HG03520 (cell line): ENCODE data around the gene MAGEF1.

Experiments
- ATAC-seq: cut with Tn5 transposase; IDR thresholded peaks from one replicate; pipeline ENCODE4 v1.9.1; 2021; ENCODE audit warnings: mild to moderate bottlenecking, moderate library complexity; ENCODE audit not compliant: unreplicated experiment

Gene MAGEF1

GRCh38 chr3:184725176-184725719, 13.4 kb upstream of the MAGEF1 start:
- no peak for ATAC-seq

DNA sequence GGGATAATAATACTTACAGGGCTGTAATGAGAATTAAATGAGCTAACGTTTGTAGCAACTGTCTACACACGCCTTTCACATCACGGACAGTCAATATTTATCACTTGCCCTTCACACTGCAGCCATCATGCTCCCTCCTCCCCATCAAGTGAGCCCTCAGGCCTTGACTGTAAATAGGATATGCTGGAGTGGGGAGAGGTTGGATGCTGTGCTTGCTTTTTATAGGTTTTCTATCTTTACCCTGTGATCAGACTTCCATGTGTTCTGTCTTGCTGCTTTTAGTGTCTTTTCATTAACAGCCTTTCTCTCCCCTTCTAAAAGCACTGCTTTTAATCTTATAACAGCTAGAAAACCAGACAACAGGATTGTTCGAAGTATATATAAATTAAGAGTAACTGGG, 12.8 kb upstream of the MAGEF1 start:
- no peak for ATAC-seq

DNA sequence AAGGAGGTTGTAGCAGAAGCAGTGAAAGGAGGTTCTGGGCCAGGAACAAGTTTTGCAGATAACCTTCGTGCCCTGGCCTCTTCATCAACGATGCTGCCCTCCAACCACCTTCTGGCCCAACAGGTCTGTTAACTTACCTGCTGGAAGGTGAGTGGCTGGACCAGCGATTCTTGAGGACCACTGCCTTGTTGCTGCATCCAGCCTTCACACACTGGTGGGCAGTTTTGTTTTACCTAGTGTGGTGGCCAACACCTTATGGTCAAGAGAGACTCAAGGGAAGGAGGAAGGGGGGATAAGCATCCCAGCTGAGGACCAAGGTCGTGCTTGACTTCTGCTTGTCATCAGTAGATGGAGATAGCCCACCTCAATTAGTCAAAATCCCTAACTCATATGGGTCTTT, 7.8 kb upstream of the MAGEF1 start:
- no peak for ATAC-seq

DNA sequence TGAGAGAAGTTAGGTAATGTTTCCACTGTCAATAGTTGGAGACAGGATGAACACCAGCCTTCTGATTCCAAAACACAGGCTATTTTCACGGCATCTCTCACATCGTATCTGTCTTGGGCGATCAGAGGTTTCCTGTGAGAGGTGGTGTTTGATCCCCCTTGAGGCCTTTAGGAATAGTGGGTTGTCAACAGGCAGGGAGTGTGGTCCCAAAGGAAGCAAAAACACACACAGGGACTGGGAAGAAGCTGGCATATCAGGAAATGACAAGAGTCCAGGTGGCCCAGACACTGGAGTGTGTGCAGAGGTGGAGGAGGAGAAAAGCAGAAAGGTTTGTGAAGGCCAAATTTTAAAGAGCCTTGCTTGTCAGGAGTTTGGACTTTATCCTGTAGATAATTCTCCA, 6.6 kb upstream of the MAGEF1 start:
- ATAC-seq: no peak

DNA sequence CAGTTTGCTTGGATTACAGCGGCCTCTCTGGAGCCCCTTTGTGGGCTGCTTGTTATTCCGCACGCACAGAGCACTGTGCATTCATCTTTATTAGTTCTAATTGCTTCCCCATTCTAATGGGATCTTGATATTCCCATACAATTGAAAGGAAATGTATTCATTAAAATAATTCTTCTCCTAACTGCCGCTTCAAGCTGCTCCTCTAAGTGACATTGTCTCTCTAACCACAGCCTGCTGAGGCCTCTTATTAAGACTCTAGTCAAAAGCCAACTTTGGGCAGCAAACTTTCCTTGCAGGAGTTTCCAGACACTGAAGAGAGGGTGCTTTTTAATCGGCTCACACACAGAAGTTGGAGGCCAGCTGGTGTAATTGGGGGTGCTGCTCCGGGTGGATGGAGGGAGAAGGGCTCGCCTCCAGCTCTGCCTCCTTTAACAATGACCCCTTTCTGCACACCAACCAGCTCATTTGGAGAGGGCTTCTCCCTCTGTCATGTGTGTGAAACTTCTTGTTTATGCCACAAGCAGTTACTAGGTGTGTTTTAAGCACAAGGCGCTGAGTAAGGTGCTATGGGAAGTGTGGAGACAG, 5.6 kb upstream of the MAGEF1 start:
- ATAC-seq: no peak

DNA sequence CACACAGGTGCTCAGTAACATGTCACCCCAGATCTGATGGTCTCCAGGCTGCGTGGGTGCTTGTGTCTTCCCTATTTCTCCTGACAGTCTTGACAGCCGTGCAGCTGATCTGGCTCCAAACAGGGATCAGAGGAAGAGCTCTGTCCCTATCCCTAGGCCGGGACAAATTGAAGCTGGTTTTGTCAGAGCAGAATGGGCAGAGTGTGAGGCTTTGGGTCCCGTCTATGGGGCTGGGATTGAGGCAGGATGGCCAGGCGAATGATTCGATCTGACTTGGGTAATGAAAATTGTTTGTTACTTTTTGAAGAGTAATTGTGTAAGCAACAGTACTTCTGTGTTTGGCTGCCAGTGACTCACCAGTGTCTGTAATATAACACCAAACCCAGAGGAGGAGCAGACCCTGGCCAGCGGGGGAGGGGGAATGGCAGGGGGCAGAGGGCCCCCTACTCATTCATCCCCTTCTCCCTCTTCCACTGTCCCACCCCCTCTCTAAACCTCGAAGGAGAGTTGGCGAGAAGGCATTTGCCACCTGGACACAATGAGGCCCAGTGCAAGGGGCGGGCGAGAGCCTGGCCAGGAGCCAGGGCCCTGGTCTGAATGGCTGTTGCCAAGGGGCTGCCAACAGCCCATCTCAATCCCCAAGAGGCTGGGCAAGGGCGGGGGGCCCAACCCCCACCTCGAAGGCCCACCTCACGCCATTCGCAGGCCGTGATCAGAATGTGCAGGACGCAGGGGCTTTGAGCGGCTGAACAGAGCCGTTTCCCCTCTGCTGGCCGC, 4.9 kb upstream of the MAGEF1 start:
- ATAC-seq: no peak

GRCh38 chr3:184715943-184716621, 4.2 kb upstream of the MAGEF1 start:
- no peak for ATAC-seq

DNA sequence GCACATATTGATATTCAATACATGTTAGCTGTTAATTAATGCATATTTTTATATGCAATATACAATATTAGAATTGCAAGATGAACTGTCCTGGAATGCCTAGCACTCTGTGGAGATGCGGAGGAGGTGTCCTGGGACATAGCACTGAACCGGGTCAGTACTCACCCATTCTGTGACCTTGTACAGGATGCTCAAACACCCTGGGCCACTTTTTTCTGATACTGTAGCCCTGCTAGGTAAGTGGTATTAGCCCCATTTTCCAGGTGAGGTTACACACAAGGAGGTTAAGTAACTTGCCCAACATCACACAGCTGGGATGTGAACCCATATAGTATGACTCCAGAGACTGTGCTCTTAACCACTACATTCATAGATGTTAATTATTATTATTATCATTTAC, 1.7 kb upstream of the MAGEF1 start:
- ATAC-seq: no peak

- ATAC-seq: no peak
These were observed 1.1 kb upstream of the MAGEF1 start for GRCh38 chr3:184713040-184713355.

DNA sequence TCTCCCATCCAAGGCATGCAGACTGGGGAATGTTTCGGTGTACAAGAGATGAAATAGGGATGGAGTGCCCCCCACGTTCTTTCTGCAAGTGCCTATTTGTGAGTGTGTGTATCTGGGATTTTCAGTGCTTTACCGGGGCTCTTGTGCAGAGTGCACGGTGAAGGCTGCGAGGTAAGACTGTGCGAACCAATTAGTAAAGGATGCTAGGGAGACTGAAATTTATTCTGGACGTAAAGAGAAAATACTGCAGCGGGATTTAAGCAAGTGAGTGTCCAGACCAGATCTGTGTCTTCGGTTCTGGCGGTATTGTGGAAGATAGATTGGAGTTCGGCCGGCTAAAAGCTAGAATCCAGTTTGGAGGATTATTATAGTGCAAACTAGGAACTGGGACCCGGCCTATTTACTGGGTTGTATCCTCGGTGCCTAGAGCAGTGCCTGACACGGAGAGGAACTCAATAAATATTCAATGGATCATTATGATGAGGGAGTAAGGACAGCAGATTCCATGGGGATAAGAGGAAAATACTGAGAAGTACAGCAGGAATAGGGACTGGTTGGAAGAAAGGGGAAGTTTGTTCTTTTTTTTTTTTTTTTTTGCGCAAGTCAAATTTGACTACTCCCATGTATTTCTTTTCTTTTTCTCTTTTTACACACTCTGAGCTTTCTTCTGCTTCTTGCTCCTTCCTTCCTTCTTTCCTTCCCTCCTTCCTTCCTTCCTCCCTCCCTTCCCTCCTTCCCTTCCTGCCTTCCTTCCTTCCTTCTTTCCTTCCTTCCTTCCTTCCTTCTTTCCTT, 580 bp upstream of the MAGEF1 start:
- ATAC-seq: peak; percentile 26

- ATAC-seq: no peak
These were observed 883 bp downstream of the MAGEF1 start for GRCh38 chr3:184710870-184711492.

- no peak for ATAC-seq
These were observed 8.2 kb downstream of the MAGEF1 start for GRCh38 chr3:184703657-184704056.

- no peak for ATAC-seq
These were observed 11.1 kb downstream of the MAGEF1 start for GRCh38 chr3:184700759-184701158.

DNA sequence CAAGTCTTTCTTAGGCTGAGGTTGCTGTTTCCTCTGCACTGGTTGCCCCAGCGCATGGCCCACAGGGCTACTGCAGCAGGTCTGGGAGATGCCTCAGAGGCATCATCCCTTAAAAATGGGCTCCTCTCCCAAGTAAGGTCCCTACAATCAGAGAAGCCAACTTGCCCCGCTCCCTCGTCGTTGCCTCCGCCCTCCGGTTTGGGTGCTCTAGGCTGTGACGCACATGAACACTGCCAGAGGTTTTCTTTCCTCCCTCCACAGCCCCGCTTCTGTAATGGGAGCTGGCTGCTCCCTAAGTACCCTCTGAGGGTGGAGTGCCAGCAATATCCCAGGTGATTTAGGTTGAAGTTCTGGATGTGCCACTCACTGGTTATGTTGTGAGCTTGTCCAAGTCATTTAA, 14.0 kb downstream of the MAGEF1 start:
- ATAC-seq: no peak

DNA sequence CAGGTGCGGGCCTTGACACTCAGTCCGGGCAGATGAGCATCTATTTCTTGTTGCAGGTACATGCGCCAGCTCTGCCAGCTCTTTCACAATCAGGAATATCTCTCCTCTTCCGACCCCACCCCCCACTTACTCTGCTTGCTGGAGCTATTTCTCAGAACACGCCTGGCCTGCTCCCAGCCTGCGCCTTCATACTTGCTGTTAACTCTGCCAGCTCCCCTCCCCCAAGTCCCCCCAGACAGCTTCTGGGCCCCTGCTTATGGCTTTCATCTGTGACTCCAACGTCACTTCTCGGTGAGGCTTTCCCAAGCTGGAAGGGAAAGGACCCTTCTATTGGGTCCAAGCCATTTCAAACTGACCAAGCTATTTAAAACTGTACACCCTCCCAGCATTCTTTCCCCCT, 15.2 kb downstream of the MAGEF1 start:
- no peak for ATAC-seq

GRCh38 chr3:184694716-184695115, 17.1 kb downstream of the MAGEF1 start:
- no peak for ATAC-seq

- ATAC-seq: no peak
These were observed 17.7 kb downstream of the MAGEF1 start for GRCh38 chr3:184694133-184694665.

DNA sequence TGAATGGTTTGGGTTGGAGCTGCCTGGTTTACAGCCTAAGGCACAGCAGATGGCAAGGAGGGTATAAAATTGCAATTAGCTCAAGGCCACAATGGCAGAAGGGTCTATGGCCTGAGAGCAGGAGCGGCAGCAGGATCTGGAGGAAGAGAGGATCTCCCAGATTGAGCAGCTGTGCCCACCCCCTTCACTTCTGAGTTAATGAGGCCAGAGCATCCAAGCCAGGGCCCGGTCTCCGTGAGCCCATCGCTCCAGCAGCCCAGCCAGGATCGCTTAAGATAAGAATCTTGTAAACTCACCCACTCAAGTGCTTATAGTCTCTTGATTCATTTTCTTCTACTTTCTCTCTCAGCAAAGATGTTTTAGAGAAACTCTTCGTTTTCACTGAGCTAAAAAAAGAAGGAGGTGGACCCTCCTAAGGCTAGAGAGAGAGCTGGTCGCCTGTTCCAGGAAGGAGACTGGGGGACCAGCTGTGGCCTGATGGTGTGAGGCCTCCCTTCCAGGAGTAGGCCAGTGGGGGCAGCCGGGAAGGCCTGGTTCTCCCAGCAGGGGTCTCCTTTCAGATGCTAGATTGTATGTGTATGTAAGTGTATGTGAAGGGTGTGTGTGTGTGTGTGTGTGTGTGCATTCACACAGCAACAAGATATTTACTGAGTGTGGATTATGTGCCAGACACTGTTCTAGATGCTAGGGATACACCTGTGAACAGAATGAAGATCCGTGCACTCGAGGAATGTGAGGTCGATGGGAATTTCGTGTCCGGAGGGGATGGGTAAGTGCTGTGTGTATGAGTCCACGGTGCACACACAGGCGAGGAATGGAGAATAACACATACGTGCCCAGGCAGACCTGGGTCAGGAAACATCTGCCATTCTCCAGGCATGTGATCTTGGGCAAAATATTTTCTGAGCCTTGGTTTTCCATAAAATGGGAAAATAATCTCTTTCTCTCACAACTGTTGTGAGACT, 18.6 kb downstream of the MAGEF1 start:
- ATAC-seq: no peak
